Measurements from ENCODE around the gene ITPK1.

ITPK1 gene

DNA sequence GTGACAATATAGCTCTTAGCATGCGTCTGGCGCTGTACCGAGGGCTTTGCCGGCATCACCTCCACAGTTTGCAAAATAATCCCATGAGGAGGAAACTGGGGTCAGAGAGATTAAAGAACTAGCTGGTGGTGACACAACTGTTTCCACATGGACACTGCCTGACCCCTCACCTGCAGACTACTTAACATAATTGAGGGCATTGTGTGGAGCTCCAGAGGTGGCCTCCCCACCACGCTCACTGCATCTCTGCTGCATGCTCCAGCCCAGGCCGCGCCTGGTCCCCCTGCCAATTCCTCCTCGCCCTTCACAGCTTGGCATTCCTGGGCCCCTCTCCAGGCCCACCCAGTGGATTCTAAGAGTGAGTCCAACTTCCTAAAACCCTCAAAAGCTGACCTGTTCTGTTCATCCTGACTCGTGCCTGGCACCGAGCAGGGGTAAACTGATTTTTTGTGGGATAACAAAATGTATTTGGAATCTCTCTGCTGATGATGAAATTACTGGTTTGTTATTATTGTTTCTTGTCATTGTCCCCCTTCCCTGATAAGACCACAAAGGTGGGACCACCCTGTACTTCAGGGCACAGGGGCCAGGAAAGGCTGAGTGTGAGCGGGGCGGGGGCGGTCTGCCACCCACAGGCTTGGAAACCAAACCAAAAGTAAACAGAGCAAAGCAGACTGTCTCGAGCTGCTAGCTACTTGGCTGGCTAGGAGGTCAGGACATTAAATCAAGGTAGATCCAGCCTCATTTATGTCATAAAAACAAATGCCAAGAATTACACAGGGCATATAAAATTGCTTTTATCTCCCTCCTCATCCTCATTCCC is 152.2 kb downstream of the ITPK1 start:
- DNase-seq: no peak

DNA sequence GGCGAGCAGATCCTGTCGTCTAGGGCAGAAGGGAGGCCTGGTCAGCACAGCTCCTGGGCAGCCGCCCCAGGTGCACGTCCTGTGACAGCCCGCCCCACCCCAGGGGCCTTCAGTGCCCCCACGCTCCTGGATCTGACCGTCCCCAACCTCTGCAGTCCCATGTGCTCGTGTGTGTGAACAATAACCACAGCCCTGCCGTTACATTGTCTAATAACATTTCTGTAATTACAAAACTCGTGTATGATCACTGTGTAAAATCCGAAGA is 153.0 kb downstream of the ITPK1 start:
- no peak for DNase-seq

DNA sequence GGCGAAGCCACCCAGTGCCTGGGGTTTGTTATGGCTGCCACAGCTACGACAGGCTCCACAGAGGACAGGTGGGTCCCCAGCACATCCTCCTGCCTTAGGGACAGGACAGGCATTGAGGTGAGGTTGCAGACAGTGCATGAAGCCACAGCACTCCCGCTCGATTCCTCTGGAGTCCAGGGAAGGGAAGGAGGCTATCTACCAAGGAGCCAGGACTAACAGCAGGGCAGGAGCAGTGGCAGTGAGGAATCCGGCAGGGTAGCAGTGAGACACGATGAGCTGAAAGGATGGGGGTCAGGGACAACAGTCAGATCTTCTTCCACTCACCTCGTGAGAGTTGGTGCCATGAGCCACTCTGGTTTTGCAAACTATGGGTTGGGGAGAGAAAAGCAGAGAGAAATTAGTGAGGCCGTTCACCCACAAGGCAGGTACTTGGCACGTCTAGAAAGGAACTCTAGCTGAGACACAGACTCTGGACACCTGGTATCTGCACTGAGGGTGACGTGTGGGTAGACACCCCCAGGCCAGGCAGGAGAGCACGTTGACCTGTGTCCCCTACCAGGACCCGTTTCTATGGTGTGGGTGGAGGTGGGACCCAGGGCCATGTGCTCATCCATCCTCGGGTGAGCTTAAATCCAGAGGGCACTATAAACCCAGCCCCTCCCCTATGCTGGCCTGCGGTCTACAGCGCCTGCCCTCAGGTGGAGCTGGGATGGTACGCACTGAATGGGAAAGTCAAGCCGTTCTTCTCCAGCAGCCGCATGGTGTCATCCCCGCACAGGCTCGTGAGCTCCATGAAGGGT is 153.5 kb downstream of the ITPK1 start:
- DNase-seq: no peak

DNA sequence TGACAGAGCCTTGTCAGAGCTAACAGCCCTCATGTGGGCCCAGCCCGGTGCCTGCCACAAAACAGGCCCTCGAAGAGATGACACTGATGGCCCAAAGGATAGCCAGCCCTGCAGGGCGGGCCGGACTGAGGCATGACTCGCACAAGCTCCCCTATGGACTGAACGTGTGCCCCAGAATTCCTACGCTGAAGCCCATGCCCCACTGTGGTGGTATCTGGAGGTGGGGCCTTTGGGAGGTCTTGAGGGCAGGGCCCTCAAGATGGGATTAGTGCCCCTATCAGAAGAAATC is 154.2 kb downstream of the ITPK1 start:
- DNase-seq: no peak

DNA sequence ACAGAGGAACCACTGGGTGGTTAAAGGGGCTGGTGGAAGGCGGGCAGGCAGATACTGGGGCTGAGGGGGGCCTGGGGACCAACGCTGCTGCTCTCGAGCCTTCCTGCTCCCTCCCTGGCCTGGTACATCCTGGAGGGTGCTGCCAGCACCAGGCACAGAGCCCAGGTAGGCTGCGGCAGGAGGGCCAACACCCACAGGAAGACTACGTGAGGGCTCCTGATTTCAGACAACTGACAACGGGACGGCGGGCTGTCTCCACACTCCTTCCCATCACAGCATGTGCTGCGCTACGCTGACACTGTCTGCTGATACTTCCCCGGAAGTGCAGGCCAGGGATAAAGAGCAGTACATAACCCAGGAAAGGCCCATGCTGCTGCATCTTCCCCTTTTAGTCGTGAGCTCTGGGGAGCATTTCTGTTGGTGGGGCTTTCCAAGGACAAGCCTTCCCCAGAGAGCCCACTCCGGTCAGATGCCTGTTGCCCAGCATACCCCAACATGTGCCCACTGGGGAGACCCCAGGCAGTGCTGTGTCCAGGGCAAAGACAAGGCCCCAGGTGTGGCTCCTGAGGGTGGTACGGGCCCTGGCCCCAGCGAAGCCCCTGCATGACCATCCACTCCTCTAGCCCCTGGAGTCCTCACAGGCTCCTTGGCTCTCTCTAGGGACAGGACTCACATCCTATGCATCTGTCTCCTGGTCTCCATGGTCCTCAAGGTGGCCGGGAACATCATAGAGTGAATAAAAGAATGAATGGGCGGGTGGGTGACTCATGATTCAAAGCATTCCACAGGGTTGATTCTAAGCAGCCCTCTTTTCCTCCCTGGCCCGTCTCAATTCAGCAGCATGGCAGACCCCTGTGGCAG is 154.8 kb downstream of the ITPK1 start:
- DNase-seq: no peak

DNA sequence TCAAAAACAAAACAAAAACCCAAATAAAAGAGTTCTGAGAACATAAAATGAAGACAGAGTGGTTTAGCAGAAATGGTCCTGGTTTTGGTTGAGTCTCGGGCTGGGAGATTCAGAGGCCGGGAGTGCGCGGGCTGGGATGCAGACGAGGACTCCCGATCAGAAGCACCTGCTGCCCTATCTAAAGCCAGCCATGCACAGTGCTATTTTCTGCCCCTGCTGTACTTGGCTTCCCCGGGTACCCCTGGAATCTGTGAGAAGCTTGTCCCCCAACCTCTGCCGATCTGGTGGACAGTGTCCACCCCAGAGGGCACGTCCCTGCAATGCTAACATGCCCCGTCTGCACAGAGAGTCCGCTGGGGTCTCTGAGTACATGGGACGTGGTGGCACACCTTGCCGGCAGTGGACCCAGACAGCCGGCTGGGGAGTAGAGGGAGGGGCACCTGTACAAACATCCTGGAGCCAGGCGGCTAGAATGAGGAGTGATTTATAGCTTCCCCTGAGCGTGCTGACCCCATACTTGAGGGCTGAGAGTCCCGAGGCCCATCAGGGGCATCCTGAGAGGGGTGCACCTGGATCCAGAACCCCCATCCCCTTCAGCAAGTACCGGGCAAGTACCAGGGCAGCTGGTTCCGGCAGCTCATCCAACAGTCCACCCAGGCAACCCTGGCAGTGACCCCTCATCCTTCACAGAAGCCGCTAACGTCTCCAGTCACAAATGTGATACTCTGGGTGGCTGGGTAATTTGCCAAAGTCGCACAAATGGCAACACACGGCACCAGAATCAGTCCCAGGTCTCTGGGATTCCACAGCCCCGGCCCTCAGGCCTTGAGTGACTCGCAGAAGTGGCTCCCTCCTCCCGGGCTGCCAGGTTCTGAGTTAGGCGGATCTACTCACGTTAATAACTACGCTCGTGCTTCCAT is 155.7 kb downstream of the ITPK1 start:
- DNase-seq: no peak

DNA sequence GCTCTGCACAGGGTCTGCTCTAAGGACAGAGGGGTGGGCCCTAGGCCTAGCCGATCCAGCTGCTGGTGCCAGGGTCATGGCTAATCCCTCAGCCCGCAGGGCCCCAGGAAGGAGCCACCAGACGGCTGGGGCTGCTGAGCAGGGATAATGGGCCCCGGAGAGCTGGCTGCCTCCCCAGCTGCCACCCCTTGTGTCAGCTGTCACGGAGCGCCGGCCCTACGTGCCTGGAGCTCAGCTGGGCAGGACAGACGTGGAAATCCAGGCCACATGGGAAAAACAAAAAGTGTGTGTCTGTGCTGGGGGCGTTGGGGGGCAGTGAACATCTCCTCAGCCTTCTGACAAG is 156.6 kb downstream of the ITPK1 start:
- DNase-seq: no peak

DNA sequence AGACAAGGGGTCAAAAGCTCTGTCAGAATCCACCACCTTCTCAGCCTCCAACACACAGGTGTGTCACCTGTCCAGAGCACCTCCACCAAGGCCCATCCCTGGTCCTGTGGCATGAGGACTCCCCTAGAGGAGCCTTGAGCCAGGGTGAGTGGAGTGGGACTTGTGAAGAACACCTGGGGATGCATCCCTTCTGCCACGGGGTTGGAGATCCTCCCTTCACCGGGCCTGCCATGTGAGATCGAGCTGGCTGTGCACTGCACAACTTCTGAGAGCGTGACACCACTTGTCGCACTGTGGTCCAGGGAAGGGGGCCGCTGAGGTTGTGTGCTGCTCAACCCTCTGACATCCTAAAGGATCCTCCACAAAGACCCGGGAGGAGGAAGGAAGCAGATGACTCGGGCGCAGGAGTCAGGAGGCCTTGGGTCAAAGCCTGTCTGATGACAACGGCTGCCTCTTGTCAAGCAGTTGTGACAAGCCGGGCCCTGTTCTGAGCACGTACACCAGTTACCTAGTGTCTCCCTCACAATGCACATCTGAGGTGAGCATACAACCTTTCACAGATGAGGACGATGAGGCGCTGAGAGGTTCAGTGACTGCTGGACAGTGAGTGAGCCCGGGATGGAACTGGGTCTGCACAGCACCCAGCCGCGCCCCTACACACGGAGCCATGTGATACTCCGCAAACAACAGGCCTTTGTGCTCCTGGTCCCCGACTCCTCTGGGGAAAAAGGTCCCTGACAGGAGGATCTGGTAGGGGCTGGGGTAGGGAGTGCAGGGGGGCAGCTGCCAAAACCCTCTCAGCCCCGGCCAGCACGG is 157.1 kb downstream of the ITPK1 start:
- no peak for DNase-seq

DNA sequence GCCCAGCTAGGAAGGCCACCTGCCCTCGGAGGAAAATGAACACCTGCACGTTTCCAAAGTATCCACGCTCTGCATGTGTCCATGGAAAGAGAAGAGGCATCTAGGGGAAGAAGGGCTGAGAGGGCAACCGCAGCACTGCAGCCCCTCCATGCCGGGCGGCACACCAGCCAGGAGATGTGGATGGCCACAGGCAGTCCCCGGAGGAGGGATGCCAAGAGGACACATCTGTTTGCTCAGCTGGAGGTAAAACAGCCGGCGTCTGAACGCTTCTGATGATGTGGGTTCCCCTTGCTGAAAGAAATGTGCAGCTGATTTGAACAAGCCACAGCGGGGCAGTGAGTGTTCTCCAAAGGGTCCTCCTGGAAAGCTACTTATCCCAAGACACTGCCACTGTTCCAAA is 158.8 kb downstream of the ITPK1 start:
- DNase-seq: no peak

DNA sequence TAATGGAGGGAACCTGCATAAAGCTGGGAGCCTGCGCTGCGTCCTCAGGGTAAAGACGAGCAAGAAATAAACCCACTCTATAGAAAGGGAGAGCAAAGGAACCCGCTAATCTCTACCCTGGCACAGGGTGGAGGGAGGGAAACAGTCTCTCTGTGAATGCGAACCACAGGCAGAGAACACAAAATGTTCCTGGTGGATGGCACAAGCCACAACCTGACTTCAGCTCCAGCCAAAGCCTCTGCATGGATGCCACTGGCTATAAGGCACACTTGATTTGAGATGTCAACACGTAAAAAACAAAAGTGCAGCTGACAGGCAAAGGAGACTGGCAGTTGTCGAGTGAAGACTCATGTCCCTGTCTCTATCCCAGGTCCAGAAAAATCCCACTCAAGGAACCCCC is 160.3 kb downstream of the ITPK1 start:
- no peak for DNase-seq

DNA sequence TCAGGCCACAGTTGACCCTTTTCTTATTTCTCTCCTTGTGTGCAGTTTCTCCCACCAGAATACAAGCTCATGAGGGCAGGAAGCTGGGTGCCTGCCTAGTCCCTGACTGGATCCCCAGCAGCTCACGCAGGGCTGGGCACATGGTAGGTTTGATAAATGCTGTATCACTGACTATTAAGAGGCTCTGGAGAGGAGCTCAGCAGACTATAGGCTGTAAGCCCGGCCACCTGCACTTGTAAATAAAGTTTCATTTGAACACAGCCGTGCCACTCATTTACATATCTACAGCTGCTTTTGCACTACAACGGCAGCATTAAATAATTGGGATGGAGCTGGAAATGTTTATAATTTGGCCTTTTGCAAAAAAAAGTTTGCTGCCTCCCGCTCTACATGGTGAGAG is 160.8 kb downstream of the ITPK1 start:
- no peak for DNase-seq

DNA sequence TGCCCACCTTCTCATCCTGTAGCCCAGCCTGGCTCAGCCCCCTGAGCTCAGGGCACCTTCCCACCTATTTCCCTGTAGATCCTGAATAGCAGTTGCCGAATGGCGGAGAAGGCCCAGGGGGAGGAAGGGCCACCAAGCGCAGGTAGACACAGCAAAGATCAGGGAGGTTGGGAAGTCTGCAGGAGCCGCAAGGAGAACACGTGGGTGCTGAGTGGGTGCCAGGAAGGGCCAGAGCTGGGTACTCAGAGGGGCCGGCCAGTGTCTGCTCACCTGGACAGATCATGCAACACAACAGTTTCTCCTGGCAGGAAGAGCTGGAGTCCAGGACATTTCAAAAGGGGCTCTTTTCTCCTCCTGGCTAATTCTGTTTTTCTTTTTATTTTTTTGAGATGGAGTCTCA is 162.2 kb downstream of the ITPK1 start:
- no peak for DNase-seq

DNA sequence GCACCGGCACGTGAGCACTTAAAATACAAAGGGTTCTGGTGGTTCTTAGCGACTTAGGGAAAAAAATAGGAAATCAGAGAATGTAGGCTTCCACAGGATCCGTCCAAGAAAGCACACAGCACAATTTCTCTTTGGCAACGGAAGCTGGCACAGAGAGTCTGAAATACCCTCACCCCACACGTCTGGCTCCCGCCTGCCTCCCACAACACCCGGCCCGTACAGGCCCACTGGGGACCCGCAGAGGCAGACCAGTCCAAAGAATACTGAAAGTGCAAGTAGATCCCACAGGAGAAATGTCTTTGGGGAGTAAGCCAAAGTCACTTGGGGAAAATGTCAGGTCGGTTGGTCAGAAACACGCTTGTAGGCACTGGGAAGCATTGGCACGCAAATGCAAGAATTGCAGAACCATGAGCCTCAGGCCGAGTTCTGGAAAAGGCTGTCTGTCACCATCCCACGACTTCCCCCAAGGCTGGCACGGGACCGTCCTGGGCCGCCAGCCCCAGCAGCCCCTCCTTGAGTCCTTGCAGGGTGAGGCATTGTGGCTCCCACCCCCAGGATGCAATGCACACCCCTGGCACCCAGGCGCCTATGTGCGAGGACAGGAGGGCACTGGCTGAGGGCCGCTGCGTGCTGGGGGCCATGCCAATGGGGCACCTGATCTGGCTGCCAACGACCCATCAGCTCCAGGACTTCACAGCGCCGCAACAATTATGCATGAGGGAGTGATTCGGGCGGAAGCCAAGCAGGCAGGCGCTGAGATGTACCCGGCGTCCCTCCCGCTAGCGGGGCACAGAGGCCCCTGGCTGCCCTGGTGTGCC is 163.0 kb downstream of the ITPK1 start:
- no peak for DNase-seq

DNA sequence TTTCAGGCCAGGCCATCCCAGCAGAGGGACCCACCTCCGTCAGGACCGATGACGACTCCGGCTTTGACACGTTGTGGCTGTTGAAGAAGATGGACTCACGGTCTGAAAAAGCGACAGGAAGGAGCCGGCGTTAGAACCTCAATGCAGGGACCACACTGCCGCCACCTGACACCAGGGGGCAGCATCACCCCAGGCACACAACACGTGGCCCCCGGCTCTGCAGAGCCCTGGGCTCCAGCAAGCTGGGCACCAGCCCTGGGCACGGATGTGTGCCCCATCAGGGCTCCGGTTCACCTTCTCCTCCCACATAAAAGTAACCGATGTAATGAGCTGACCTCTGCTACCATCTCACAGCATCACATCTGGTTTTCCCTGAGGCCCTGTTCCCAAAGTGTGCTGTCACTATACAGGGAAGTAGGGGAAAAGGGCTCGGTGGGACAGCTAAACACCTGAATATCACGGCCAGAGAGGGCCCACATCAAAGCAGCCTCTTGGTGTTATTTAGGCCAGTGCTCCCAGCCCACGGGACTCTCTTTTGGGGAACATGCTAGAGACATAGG is 163.7 kb downstream of the ITPK1 start:
- DNase-seq: peak; percentile 51

DNA sequence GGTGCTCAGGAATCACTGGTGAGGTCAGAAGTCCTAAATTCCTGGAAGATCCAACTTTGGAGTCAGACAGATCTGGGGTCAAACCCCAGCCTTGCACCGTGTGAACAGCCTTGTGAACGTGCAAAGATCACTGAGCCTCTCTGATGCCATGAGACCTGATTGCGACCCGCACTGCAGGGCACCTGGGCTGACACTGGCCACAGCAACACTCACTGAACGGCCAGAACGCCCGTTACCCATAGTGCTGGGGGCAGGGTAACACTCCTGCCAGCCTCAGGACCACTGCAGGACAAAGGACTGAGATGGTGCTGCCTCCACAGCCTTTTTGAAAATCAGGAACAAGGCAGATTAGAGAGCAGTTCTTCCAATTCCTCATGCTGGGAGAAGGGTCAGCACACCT is 164.5 kb downstream of the ITPK1 start:
- no peak for DNase-seq

DNA sequence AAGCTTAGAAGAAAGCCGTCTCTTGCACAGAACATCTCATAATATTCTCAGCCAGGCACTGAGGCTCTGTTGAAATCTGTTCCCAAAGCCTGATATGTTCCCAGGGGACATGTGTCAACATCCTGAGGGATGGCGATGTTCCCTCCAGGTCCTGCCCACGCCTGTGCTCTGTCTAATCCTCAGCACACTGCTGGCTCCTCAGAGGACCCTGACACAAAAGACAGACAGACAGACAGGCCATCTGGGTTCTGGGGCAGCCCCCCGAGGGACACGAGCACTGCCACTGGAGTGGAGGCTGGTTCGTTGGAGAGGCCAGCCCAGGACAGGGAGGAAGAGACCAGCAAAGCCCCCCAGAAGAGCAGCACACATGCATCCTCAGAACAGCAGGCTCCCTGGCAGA is 165.0 kb downstream of the ITPK1 start:
- no peak for DNase-seq

DNA sequence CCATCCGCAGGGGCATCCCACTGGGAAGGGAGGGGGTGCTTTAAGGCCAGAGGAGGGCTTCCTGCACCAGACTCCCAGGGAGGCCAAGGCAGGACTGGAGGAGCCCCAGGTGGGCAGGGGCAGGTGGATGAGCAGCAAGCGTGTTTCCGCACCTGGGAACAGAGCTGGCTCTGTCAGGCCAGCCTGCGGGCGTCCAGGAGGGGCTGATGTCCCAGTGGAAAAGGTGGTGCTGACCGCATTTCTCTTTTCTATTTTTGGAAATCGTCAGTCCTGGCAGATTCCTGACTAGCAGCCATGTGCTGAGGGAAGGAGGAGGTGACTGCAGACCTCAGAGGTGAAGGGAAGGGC is 165.6 kb downstream of the ITPK1 start:
- no peak for DNase-seq

DNA sequence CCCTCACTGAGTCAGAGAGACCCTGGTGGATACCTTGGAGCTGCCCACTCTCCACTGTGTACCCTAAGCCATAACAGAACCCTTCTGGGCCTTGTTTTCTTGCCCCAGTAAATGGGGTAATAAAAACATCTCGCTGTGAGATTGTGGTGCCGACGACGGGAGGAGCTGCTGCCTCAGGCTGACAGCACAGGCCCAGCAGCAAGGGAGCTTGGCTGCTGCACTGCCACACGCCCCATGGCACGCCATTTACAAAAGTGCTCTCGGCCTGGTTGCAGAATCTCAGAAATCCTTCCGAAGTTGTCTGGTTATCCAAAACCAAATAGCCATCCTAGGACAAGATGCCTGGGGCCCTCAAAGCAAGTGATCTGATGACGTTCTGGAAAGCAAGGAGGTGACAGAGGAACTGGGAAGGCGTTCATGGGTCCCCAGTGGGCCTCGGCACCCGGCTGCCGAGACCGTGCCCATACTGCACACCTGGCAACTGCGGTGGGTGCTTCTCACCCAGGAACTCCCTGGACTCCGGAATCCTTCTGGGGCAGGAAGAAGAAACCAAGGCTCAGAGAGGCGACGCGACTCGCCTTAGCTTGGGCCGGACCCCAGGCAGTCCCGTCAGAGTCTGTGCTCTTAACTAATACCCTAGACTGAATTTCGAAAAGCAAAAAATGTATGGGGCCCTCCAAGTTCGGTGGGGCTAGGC is 166.1 kb downstream of the ITPK1 start:
- no peak for DNase-seq

DNA sequence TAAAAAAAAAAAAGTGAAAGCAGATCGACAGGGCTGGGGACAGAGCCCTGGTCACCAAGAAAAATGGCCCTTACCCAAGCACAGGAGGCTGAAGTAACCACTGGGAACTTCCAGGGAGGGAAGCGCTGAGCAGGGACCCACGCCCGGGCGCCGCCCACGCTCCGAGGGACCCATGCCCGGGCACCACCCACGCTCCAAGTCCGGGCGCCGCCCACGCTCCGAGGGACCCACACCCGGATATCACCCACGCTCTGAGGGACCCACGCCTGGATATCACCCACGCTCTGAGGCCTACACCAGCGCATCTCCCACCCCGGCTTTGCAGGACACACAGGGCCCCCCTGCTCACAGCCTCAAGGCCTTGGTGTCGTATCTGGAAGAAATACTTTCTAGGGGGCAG is 167.1 kb downstream of the ITPK1 start:
- DNase-seq: no peak

DNA sequence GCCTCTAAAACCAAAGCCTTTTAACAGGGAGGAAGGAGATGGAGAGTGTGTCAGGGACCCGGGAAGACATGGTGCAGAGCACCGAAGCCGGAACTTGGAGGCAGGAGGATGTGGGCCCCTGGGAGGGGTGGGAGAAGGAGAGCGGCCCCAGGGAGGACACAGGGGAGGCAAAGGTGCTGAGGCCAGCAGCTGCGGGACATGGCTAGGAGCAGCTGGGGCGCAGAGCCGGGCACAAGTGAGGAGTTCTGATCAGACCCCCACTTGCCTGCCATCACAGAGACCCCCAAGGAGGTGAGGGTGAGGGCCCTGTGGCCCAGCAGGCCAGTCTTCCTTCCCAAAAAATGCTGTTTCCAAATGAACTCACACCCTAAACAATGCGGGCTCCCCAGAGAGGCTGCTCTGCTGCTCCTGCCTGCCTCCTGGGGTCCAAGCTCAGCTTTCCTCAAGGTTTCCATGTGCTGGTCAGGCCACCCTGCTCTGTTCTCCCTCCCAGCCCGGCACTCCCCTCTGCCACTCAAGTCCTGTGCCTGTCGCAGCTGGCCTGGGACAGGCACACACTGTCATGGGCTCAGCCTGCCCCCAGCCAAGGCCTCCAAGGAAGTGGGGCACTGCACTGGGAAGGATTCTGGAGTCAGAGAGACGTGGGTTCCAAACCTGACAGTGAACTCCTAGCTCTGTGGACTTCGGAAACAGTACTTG is 168.7 kb downstream of the ITPK1 start:
- no peak for DNase-seq

All from MV-4-11 (cell line).